ENCODE data around the gene CCDC9B. TPM values are rescaled to one million over a fixed set of nuclear protein-coding genes. Genes with fewer than 3 reads are reported as not detected.

CCDC9B gene
- total RNA-seq, 1 experiment from 2014 or later, result 1.4 TPM

DNA sequence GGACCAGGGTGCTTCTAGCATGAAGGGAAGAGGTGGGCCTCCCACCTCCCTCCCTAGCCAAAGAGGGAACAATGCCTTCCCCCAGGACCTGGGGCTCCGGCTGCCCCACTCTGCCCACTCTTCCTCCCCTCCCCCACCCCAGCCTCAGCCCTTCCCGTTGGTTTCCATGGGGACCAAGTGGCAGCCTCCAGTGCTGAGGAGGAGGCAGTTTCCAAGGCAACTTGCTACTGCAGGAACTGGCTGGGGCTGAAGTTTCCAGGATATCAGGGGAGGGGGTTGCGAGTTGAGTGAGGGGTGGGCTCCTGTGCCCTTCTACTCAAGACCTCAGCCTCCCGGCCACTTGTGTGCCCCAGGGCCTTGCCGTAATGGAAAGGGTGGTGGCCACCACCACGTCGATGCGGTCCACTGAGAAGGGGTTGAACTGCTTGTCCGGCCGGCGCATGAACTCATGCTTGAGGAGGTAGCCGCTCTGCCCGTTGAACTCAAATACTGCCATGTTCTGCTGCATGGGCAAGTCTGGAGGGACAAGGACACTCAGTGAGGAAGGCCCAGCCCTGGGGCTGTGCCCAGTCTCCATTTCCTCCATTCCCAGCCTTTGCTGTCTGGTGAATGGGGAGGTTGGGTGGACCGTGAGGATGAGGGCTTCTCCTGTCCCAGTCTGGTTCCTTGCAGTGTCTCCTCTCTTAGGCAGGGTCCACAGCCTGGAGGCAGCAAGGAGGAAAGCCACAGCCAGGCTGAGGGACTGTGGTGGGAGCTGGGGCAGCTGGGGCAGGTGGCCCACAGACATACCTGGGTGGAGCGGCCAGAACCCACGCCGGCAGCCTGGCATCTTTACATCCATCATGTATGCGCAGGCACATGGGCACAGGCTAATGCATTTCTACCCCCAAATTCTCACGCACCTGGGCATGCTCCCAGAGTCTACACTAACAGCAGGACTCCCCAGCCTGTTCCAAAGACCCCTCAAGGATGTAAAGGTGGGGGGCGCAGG is 46.5 kb downstream of the CCDC9B start:
- POLR2A ChIA-PET, result interaction anchor here (1.0 kb wide), 1 partner anchor 9 kb away, joined by 3 read pairs; no protein-coding TSS in a partner anchor
- DNase-seq (ENCODE audit: low spot score) (no peak), ATAC-seq (no peak)
- CTCF ChIA-PET, result interaction anchor here (1.0 to 13.0 kb wide), 7 partner anchors 12 to 29 kb away, joined by 3 to 341 read pairs (median 8); partner anchors contain the start of genes INAFM2 and PLCB2
- H3K4me1 Mint-ChIP-seq, result peaks cover 27% of the 10 kb centered on the region
- H3K9me3 Mint-ChIP-seq, result peaks cover 3% of the 10 kb centered on the region
- peaks cover 40% of the 10 kb centered on the region for H3K27me3 Mint-ChIP-seq (ENCODE audit: low read depth)
- TF ChIP-seq, protein P1, sequence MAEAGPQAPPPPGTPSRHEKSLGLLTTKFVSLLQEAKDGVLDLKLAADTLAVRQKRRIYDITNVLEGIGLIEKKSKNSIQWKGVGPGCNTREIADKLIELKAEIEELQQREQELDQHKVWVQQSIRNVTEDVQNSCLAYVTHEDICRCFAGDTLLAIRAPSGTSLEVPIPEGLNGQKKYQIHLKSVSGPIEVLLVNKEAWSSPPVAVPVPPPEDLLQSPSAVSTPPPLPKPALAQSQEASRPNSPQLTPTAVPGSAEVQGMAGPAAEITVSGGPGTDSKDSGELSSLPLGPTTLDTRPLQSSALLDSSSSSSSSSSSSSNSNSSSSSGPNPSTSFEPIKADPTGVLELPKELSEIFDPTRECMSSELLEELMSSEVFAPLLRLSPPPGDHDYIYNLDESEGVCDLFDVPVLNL (CRISPR knock-in tag; IDR thresholded peaks at IDR 0.05; ENCODE audit: borderline replicate concordance, low read depth), result no peak
- TF ChIP-seq, protein P2, sequence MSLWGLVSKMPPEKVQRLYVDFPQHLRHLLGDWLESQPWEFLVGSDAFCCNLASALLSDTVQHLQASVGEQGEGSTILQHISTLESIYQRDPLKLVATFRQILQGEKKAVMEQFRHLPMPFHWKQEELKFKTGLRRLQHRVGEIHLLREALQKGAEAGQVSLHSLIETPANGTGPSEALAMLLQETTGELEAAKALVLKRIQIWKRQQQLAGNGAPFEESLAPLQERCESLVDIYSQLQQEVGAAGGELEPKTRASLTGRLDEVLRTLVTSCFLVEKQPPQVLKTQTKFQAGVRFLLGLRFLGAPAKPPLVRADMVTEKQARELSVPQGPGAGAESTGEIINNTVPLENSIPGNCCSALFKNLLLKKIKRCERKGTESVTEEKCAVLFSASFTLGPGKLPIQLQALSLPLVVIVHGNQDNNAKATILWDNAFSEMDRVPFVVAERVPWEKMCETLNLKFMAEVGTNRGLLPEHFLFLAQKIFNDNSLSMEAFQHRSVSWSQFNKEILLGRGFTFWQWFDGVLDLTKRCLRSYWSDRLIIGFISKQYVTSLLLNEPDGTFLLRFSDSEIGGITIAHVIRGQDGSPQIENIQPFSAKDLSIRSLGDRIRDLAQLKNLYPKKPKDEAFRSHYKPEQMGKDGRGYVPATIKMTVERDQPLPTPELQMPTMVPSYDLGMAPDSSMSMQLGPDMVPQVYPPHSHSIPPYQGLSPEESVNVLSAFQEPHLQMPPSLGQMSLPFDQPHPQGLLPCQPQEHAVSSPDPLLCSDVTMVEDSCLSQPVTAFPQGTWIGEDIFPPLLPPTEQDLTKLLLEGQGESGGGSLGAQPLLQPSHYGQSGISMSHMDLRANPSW (CRISPR knock-in tag; conservative IDR thresholded peaks at IDR 0.05; ENCODE audit: low read depth), result no peak
- TF ChIP-seq, protein P3, sequence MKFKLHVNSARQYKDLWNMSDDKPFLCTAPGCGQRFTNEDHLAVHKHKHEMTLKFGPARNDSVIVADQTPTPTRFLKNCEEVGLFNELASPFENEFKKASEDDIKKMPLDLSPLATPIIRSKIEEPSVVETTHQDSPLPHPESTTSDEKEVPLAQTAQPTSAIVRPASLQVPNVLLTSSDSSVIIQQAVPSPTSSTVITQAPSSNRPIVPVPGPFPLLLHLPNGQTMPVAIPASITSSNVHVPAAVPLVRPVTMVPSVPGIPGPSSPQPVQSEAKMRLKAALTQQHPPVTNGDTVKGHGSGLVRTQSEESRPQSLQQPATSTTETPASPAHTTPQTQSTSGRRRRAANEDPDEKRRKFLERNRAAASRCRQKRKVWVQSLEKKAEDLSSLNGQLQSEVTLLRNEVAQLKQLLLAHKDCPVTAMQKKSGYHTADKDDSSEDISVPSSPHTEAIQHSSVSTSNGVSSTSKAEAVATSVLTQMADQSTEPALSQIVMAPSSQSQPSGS (CRISPR knock-in tag; IDR thresholded peaks at IDR 0.05; ENCODE audit: borderline replicate concordance, low read depth), result no peak
- TF ChIP-seq PRRX2 (CRISPR knock-in tag; IDR thresholded peaks at IDR 0.05) (no peak), NR1H2 (CRISPR knock-in tag; IDR thresholded peaks at IDR 0.05) (no peak), KAT7 (CRISPR knock-in tag; IDR thresholded peaks at IDR 0.05; ENCODE audit: borderline replicate concordance) (no peak), EMX1 (CRISPR knock-in tag; IDR thresholded peaks at IDR 0.05) (no peak), ZNF263 (CRISPR knock-in tag; IDR thresholded peaks at IDR 0.05; ENCODE audit: low read depth) (no peak)
- TF ChIP-seq, protein P4, sequence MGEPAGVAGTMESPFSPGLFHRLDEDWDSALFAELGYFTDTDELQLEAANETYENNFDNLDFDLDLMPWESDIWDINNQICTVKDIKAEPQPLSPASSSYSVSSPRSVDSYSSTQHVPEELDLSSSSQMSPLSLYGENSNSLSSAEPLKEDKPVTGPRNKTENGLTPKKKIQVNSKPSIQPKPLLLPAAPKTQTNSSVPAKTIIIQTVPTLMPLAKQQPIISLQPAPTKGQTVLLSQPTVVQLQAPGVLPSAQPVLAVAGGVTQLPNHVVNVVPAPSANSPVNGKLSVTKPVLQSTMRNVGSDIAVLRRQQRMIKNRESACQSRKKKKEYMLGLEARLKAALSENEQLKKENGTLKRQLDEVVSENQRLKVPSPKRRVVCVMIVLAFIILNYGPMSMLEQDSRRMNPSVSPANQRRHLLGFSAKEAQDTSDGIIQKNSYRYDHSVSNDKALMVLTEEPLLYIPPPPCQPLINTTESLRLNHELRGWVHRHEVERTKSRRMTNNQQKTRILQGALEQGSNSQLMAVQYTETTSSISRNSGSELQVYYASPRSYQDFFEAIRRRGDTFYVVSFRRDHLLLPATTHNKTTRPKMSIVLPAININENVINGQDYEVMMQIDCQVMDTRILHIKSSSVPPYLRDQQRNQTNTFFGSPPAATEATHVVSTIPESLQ (CRISPR knock-in tag; IDR thresholded peaks at IDR 0.05), result no peak
- TF ChIP-seq, protein P5, sequence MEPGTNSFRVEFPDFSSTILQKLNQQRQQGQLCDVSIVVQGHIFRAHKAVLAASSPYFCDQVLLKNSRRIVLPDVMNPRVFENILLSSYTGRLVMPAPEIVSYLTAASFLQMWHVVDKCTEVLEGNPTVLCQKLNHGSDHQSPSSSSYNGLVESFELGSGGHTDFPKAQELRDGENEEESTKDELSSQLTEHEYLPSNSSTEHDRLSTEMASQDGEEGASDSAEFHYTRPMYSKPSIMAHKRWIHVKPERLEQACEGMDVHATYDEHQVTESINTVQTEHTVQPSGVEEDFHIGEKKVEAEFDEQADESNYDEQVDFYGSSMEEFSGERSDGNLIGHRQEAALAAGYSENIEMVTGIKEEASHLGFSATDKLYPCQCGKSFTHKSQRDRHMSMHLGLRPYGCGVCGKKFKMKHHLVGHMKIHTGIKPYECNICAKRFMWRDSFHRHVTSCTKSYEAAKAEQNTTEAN (CRISPR knock-in tag; IDR thresholded peaks at IDR 0.05), result no peak
- TF ChIP-seq, protein P6, sequence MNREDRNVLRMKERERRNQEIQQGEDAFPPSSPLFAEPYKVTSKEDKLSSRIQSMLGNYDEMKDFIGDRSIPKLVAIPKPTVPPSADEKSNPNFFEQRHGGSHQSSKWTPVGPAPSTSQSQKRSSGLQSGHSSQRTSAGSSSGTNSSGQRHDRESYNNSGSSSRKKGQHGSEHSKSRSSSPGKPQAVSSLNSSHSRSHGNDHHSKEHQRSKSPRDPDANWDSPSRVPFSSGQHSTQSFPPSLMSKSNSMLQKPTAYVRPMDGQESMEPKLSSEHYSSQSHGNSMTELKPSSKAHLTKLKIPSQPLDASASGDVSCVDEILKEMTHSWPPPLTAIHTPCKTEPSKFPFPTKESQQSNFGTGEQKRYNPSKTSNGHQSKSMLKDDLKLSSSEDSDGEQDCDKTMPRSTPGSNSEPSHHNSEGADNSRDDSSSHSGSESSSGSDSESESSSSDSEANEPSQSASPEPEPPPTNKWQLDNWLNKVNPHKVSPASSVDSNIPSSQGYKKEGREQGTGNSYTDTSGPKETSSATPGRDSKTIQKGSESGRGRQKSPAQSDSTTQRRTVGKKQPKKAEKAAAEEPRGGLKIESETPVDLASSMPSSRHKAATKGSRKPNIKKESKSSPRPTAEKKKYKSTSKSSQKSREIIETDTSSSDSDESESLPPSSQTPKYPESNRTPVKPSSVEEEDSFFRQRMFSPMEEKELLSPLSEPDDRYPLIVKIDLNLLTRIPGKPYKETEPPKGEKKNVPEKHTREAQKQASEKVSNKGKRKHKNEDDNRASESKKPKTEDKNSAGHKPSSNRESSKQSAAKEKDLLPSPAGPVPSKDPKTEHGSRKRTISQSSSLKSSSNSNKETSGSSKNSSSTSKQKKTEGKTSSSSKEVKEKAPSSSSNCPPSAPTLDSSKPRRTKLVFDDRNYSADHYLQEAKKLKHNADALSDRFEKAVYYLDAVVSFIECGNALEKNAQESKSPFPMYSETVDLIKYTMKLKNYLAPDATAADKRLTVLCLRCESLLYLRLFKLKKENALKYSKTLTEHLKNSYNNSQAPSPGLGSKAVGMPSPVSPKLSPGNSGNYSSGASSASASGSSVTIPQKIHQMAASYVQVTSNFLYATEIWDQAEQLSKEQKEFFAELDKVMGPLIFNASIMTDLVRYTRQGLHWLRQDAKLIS (CRISPR knock-in tag; IDR thresholded peaks at IDR 0.05; ENCODE audit: borderline replicate concordance), result no peak
- TF ChIP-seq, protein P7, sequence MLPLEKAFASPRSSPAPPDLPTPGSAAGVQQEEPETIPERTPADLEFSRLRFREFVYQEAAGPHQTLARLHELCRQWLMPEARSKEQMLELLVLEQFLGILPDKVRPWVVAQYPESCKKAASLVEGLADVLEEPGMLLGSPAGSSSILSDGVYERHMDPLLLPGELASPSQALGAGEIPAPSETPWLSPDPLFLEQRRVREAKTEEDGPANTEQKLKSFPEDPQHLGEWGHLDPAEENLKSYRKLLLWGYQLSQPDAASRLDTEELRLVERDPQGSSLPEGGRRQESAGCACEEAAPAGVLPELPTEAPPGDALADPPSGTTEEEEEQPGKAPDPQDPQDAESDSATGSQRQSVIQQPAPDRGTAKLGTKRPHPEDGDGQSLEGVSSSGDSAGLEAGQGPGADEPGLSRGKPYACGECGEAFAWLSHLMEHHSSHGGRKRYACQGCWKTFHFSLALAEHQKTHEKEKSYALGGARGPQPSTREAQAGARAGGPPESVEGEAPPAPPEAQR (CRISPR knock-in tag; IDR thresholded peaks at IDR 0.05), result no peak
- TF ChIP-seq, protein P8, sequence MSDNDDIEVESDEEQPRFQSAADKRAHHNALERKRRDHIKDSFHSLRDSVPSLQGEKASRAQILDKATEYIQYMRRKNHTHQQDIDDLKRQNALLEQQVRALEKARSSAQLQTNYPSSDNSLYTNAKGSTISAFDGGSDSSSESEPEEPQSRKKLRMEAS (CRISPR knock-in tag; IDR thresholded peaks at IDR 0.05), result no peak
- no peak overlapping the region for H3K27ac Mint-ChIP-seq
- no peak overlapping the region for H3K4me3 Mint-ChIP-seq
- H3K36me3 Mint-ChIP-seq, result peaks cover 5% of the 10 kb centered on the region

Data from WTC11 (cell line).